ENCODE results near the gene SMTNL1. TPM values are rescaled to one million over a fixed set of nuclear protein-coding genes. Genes with fewer than 3 reads are reported as not detected.
A peak's percentile ranks its signal among the peaks of the same experiment; 100 is the strongest.

Gene SMTNL1
- total RNA-seq, 1 experiment from 2014 or later = 5.6 TPM

GRCh38 chr11:57500926-57501325 is 36.5 kb upstream of the SMTNL1 start:
- Histone ChIP-seq H3K27ac (no peak overlapping the region), H3K27me3 (no peaks in the 10 kb centered on the region), H3K4me1 (peaks cover 8% of the 10 kb centered on the region; the same call in 1 of the 2 replicates), H3K9me3 (replicated peaks) (no peaks in the 10 kb centered on the region), H3K36me3 (no peaks in the 10 kb centered on the region), H3K4me3 (no peak overlapping the region)
- no peak for DNase-seq

DNA sequence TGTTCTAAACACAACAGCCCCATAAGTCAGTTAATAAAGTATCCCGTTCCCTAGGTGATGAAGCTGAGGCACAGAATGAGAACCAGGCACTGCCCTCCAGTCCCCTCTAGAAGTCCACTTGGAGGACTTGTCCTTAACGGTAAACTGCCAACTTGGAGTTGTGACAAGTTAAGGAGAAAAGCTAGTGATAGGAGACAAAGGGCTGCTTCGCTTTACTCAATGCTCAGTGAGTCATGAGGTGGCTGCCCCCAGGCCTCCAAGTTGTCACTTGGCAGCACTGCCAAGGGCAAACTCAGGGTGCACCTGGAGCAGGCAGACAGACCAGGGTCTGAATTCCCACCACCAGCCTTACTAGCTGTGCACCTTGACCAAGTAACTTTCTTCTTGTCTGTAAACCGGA is 35.4 kb upstream of the SMTNL1 start:
- H3K9me3 ChIP-seq (replicated peaks) = no peaks in the 10 kb centered on the region
- H3K4me1 ChIP-seq = peaks cover 8% of the 10 kb centered on the region; the same call in 1 of the 2 replicates
- no peak for DNase-seq
- H3K27ac ChIP-seq = no peak overlapping the region
- no peak overlapping the region for H3K4me3 ChIP-seq
- H3K36me3 ChIP-seq = no peaks in the 10 kb centered on the region
- H3K27me3 ChIP-seq = no peaks in the 10 kb centered on the region

DNA sequence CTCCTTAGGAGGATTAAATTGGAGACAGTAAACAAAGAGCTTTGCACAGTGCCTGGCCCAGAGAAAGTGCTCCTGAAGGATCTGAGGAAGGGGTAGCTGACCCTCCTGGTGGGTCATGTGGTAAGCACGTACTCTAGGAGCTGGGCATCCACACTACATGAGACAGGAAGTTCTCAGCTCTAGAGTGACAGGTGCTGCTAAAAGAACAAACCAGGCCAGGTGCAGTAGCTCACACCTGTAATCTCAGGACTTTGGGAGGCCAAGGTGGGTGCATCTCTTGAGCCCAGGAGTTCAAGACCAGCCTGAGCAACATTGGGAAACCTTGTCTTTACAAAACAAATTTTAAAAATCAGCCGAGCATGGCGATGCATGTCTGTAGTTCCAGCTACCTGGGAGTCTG is 35.0 kb upstream of the SMTNL1 start:
- H3K27ac ChIP-seq = no peak overlapping the region

GRCh38 chr11:57502870-57503269 is 34.5 kb upstream of the SMTNL1 start:
- DNase-seq = no peak
- Histone ChIP-seq H3K4me1 (peaks cover 8% of the 10 kb centered on the region; the same call in 1 of the 2 replicates), H3K27me3 (no peaks in the 10 kb centered on the region), H3K27ac (no peak overlapping the region), H3K36me3 (no peaks in the 10 kb centered on the region), H3K9me3 (replicated peaks) (no peaks in the 10 kb centered on the region), H3K4me3 (no peak overlapping the region)

More for the DNA sequence above, 35.0 kb upstream of the SMTNL1 start:
- Histone ChIP-seq H3K4me3 (no peak overlapping the region), H3K4me1 (peaks cover 8% of the 10 kb centered on the region; the same call in 1 of the 2 replicates), H3K36me3 (no peaks in the 10 kb centered on the region), H3K27me3 (no peaks in the 10 kb centered on the region), H3K9me3 (replicated peaks) (no peaks in the 10 kb centered on the region)
- DNase-seq = no peak

DNA sequence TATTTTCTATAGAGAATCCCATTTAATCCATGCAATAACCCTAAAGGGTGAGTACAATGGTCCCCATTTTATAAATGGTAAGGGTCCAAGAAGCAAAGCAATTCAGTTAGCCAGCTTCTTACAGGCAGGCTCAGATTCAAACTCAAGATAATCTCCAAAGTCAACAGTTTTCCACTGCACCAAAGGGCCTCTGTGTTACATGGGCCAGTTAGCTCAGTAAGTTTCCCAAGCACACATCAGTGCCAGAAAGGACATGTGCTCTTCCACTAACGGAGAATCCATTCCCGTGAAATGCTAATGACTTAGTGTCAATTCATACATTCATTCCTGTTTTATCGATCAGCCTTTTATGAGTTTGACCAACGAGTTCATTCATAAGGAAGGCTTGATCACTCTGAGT is 32.9 kb upstream of the SMTNL1 start:
- Histone ChIP-seq H3K4me1 (peaks cover 8% of the 10 kb centered on the region; the same call in 1 of the 2 replicates), H3K27ac (no peak overlapping the region), H3K9me3 (replicated peaks) (no peaks in the 10 kb centered on the region), H3K4me3 (no peak overlapping the region), H3K36me3 (no peaks in the 10 kb centered on the region), H3K27me3 (no peaks in the 10 kb centered on the region)
- no peak for DNase-seq

- no peaks in the 10 kb centered on the region for H3K27me3 ChIP-seq
- H3K9me3 ChIP-seq (replicated peaks) = no peaks in the 10 kb centered on the region
- DNase-seq = no peak
- H3K4me3 ChIP-seq = no peak overlapping the region
- H3K36me3 ChIP-seq = no peaks in the 10 kb centered on the region
- no peaks in the 10 kb centered on the region for H3K4me1 ChIP-seq
- no peak overlapping the region for H3K27ac ChIP-seq
Measured at GRCh38 chr11:57506522-57506921, 30.9 kb upstream of the SMTNL1 start.

DNA sequence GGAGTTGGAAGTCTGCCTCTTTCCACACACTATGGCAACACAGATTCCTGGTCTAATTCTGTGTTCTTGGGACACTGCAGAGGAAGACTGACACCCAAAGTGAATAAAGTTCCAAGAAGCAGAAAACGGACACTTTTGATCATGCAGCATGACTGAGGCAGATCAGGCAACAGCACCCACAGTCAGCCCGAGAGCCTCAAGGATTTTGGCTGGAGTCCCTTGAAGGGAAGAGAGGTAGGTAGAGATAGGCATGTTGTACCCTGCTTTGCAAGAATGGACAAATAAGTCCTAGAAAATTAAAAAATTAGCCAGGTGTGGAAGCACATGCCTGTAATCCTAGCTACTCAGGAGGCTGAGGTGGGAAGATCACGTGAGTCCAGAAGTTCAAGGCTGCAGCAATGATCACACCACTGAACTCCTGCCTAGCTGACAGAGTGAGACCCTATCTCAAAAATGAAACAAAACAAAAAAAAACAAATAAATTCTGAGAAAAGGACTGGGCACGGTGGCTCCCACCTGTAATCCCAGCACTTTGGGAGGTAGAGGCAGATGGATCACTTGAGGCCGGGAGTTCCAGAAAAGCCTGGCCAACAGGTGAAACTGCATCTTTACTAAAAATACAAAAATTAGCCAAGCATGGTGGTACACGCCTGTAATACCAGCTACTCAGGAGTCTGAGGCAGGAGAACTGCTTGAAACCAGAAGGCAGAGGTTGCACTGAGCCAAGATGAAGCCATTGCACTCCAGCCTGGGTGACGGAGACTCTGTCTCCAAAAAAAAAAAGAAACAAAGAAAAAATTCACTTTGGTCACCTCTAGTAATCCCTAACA is 28.8 kb upstream of the SMTNL1 start:
- Histone ChIP-seq H3K36me3 (no peaks in the 10 kb centered on the region), H3K27ac (no peak overlapping the region), H3K4me1 (no peaks in the 10 kb centered on the region), H3K27me3 (no peaks in the 10 kb centered on the region), H3K9me3 (replicated peaks) (no peaks in the 10 kb centered on the region), H3K4me3 (no peak overlapping the region)
- DNase-seq = no peak

DNA sequence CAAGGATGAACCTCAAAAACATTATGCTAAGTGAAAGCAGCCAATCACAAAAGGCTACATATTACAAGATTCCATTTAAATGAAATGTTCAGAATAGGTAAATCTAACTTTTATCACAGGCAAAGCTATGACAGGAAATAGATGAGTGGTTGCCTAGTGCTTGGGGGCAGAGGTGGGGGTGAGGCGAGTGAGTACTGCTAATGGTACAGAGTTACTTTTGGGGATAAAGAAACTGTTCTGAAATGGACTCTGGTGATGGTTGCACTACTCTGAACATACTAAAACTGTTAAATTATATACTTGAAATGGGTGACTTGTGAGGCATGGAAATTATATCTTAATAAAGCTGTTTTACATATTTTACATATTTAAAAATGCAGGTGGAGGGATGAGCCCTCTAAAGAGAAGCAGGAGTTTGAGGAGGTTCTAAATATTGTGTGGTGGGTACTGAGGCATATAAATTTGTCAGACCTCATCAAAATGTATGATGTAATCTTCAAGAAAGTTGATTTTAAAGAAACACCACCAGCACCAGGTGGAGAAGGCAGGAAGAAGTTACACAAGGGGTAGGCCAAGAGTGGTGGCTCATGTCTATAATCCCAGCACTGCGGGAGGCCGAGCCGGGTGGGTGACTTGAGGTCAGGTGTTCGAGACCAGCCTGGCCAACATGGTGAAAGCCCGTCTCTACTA is 25.5 kb upstream of the SMTNL1 start:
- Histone ChIP-seq H3K27ac (no peak overlapping the region), H3K9me3 (replicated peaks) (no peaks in the 10 kb centered on the region), H3K4me3 (no peak overlapping the region), H3K4me1 (no peaks in the 10 kb centered on the region; the same call in 1 of the 2 replicates), H3K27me3 (no peaks in the 10 kb centered on the region), H3K36me3 (no peaks in the 10 kb centered on the region)
- no peak for DNase-seq

GRCh38 chr11:57512646-57513451 is 24.5 kb upstream of the SMTNL1 start:
- H3K36me3 ChIP-seq = no peaks in the 10 kb centered on the region
- H3K27me3 ChIP-seq = no peaks in the 10 kb centered on the region
- no peaks in the 10 kb centered on the region; the same call in 1 of the 2 replicates for H3K4me1 ChIP-seq
- no peak overlapping the region for H3K4me3 ChIP-seq
- H3K9me3 ChIP-seq (replicated peaks) = no peaks in the 10 kb centered on the region
- DNase-seq = no peak
- H3K27ac ChIP-seq = no peak overlapping the region

GRCh38 chr11:57513452-57513795 is 24.0 kb upstream of the SMTNL1 start:
- Histone ChIP-seq H3K9me3 (replicated peaks) (no peaks in the 10 kb centered on the region), H3K4me3 (no peak overlapping the region), H3K36me3 (no peaks in the 10 kb centered on the region), H3K27me3 (no peaks in the 10 kb centered on the region), H3K27ac (no peak overlapping the region), H3K4me1 (no peaks in the 10 kb centered on the region; the same call in 1 of the 2 replicates)
- DNase-seq = no peak

DNA sequence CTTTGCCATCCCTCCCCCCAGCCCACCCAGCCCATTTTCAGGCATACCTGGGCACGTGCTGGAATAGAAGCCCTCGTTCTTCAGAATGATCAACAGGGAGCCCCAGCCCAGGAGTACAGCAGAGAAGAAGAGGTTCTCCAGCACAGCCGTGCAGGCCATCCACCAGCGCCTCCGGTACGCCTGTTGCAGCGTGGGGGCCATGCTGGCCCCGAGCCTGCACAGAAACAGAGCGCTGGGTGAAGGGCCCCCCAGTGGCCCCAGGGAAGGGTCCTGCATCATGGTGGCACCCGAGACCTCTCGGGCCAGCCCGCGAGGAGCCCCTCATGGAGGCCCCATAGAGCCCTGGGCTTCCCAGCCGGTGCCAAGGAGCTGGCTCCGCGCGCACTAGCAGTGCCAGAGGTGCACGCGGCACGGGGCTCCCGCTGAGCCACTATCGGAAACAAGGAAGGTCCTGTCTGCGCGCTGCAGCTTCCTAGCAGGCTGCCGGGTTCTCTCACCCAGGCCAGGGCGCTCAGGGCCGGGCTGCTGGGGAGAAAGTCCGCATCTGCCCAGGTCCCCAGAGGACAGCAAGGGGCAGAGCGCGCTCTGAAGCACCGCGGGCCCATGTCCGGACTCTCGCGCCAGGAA is 23.4 kb upstream of the SMTNL1 start:
- no peaks in the 10 kb centered on the region; the same call in 1 of the 2 replicates for H3K4me1 ChIP-seq
- no peak overlapping the region for H3K27ac ChIP-seq
- no peak for DNase-seq
- H3K4me3 ChIP-seq = peak overlapping the region; percentile 75
- no peaks in the 10 kb centered on the region for H3K27me3 ChIP-seq
- H3K9me3 ChIP-seq (replicated peaks) = no peaks in the 10 kb centered on the region
- no peaks in the 10 kb centered on the region for H3K36me3 ChIP-seq

- H3K36me3 ChIP-seq = no peaks in the 10 kb centered on the region
- H3K4me3 ChIP-seq = peak overlapping the region; percentile 75
- H3K27me3 ChIP-seq = no peaks in the 10 kb centered on the region
- DNase-seq = peak; percentile 54 to 58
- H3K27ac ChIP-seq = peak overlapping the region; percentile 12; the same call in 1 of the 2 replicates
- no peaks in the 10 kb centered on the region for H3K9me3 ChIP-seq (replicated peaks)
- no peaks in the 10 kb centered on the region; the same call in 1 of the 2 replicates for H3K4me1 ChIP-seq
Measured at GRCh38 chr11:57514538-57515331, 22.7 kb upstream of the SMTNL1 start.

DNA sequence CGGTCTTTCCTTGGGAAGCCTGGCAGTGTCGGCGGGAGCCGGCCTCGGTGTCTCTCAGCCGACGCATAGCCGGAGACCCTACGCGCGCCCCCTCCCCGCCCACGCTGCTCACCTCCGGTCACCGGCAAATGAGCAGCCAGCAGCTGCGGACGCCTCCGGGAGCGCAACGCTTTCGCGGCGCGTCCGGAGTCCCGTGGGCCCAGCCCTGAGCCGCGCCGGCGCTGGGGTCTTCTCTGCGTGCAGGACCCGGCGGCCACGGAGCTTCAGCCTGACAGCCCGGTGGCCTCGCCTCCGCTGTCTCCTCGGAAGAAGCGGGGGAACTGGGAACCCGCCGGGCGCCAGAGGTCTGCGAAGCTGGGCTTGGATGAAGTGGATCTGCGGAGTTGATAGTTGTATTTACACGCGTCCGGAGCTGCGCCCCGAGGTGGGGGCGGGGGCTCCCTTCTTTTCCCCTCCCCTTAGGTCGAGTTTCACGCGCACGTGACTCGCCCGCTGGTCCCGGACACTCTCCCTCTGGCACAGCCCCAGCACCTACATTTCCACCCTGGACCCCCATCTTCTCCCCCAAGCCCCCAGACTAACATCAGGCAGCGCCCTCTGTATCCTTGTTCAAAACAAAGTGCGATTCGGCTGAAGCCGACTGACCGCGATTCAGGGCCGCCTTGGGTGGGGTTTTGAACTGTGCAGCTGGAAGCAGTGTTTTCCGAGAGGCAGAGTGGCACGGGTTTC is 21.9 kb upstream of the SMTNL1 start, which contains the start of gene SLC43A1:
TSS of gene SLC43A1 (minus strand) at position 371 of the 729 bp plus-strand sequence. CDS start 1,591 bp downstream, outside the sequence.
- DNase-seq = peak; percentile 57 to 75
- no peaks in the 10 kb centered on the region for H3K27me3 ChIP-seq
- H3K27ac ChIP-seq = peak within 1 kb of the TSS; percentile 12; the same call in 1 of the 2 replicates
- H3K4me3 ChIP-seq = peak within 1 kb of the TSS; percentile 75
- no peaks in the 10 kb centered on the region for H3K36me3 ChIP-seq
- H3K4me1 ChIP-seq = no peaks in the 10 kb centered on the region; the same call in 1 of the 2 replicates
- no peaks in the 10 kb centered on the region for H3K9me3 ChIP-seq (replicated peaks)
